Gastrocnemius medialis (tissue), 4 donors: ENCODE data around the gene KATNAL2.
"Not testable (repeated sequence)": the region's sequence is repeated elsewhere in the genome, so short reads cannot be mapped to it uniquely, and the experiment has no call there.

Source experiments
- CTCF ChIP-seq, 5 experiments: fragments of 450-650 bp in 3 of 5; fragments of 200-600 bp in 2 of 5; sonication (generic) in 2 of 5; IDR thresholded peaks in 4 of 5; conservative IDR thresholded peaks in 1 of 5; 1 replicate in 4 of 5; 2 replicates in 1 of 5; pipeline ENCODE4 v1.5.1; 2016 to 2019; ENCODE audit warnings: antibody characterized with exemption in 5 of 5, mild to moderate bottlenecking in 3 of 5, moderate library complexity in 3 of 5
- POLR2A ChIP-seq, 2 donors: fragments of 450-650 bp; IDR thresholded peaks; one replicate each; pipeline ENCODE4 v1.6.1; 2017; ENCODE audit warnings: antibody characterized with exemption in 2 of 2, mild to moderate bottlenecking in 2 of 2, moderate library complexity in 2 of 2

GRCh38 chr18:46969551-46969950, 52.1 kb downstream of the KATNAL2 start:
- not testable (repeated sequence) for TF ChIP-seq POLR2A (IDR thresholded peaks at IDR 0.05); CTCF (IDR thresholded peaks at IDR 0.05 in 4 of 5, conservative IDR thresholded peaks at IDR 0.05 in 1 of 5)
